ENCODE results near the gene WDR81.

GRCh38 chr17:1769822-1770477, 45.4 kb downstream of the WDR81 start:
- TF ChIP-seq ESRRG (CRISPR knock-in tag; IDR thresholded peaks at IDR 0.05) (no peak), ZNF8 (CRISPR knock-in tag; IDR thresholded peaks at IDR 0.05) (no peak), ZNF70 (CRISPR knock-in tag; IDR thresholded peaks at IDR 0.05) (no peak), TOX (CRISPR knock-in tag; IDR thresholded peaks at IDR 0.05; ENCODE audit: borderline replicate concordance) (no peak), PATZ1 (CRISPR knock-in tag; IDR thresholded peaks at IDR 0.05; ENCODE audit: borderline replicate concordance) (no peak), ZC3H10 (CRISPR knock-in tag; IDR thresholded peaks at IDR 0.05) (no peak), CSRNP3 (CRISPR knock-in tag; IDR thresholded peaks at IDR 0.05) (no peak), ARNTL (CRISPR knock-in tag; IDR thresholded peaks at IDR 0.05; ENCODE audit: borderline replicate concordance, low read depth) (no peak), CREB5 (CRISPR knock-in tag; IDR thresholded peaks at IDR 0.05; ENCODE audit: low read depth) (no peak), BACH2 (CRISPR knock-in tag; IDR thresholded peaks at IDR 0.05; ENCODE audit: borderline replicate concordance) (no peak), ZFP3 (CRISPR knock-in tag; IDR thresholded peaks at IDR 0.05) (no peak), RARB (CRISPR knock-in tag; IDR thresholded peaks at IDR 0.05) (no peak), GLIS3 (CRISPR knock-in tag; IDR thresholded peaks at IDR 0.05) (no peak), TCF4 (CRISPR knock-in tag; IDR thresholded peaks at IDR 0.05; ENCODE audit: borderline replicate concordance) (no peak)

Measured in SK-N-SH treated with all-trans-retinoic acid at 6 μM for 48 hours (cell line).